SK-N-SH (cell line): ENCODE results near the gene GSE1. TPM values are rescaled to one million over a fixed set of nuclear protein-coding genes. Genes with fewer than 3 reads are reported as not detected.

Experiments used
- CTCF ChIA-PET: fragments of 300-600, 350-600 bp; formaldehyde crosslinking; extraction: SDS; loops from one replicate; lab custom pipeline; 2021; lab: Yijun Ruan, JAX
- POLR2A ChIA-PET: fragments of 350-600 bp; sonication (Branson Sonifier 250); formaldehyde crosslinking; extraction: SDS; loops from one replicate; lab custom pipeline; 2020; ENCODE audit warnings: antibody characterized with exemption, inconsistent platforms; lab: Yijun Ruan, JAX
- DNase-seq: peaks from one replicate; pipeline ENCODE4 v3.0.0; 2012
- H2AFZ ChIP-seq: fragments of 200-600 bp; sonication (generic); 2 replicates; pipeline ENCODE4 v1.8.1; 2016; ENCODE audit warnings: antibody characterized with exemption, mild to moderate bottlenecking, low read depth
- H3F3A ChIP-seq: fragments of 200-600 bp; sonication (generic); replicated peaks from 2 replicates; pipeline ENCODE3; 2016; ENCODE audit warnings: antibody characterized with exemption, mild to moderate bottlenecking; ENCODE audit not compliant: insufficient read depth
- H3K27ac ChIP-seq, 2 experiments: fragments of 200-500 bp in 1 of 2; fragments of 200-600 bp in 1 of 2; sonication (Bioruptor generic) in 1 of 2; sonication (generic), shearing (Covaris generic) in 1 of 2; 2 replicates each; pipeline versions ENCODE4 v1.5.1 to v1.6.1; 2014 to 2016; ENCODE audit warnings: low read depth in 2 of 2, inconsistent platforms in 1 of 2, low read length in 1 of 2, mild to moderate bottlenecking in 1 of 2, mixed read lengths in 1 of 2
- H3K27me3 ChIP-seq: fragments of 200-600 bp; sonication (generic), shearing (Covaris generic); 2 replicates; pipeline ENCODE4 v1.6.1; 2016; ENCODE audit warnings: mixed run types; ENCODE audit not compliant: insufficient read depth
- H3K36me3 ChIP-seq, 2 experiments: fragments of 200-500 bp in 1 of 2; fragments of 200-600 bp in 1 of 2; sonication (Bioruptor generic) in 1 of 2; sonication (generic) in 1 of 2; replicated peaks in 1 of 2; 2 replicates each; pipeline versions ENCODE3 to v1.5.1; 2014 to 2016; ENCODE audit warnings: low read length in 1 of 2, mild to moderate bottlenecking in 1 of 2; ENCODE audit not compliant: insufficient read depth in 2 of 2, control insufficient read depth in 1 of 2
- H3K4me1 ChIP-seq, 2 experiments: fragments of 200-500 bp in 1 of 2; fragments of 200-600 bp in 1 of 2; sonication (Bioruptor generic) in 1 of 2; sonication (generic), shearing (Covaris generic) in 1 of 2; 2 replicates each; pipeline versions ENCODE4 v1.5.1 to v1.6.1; 2014 to 2016; ENCODE audit warnings: low read depth in 1 of 2, low read length in 1 of 2, mixed run types in 1 of 2; ENCODE audit not compliant: insufficient read depth in 2 of 2, control insufficient read depth in 1 of 2
- H3K4me2 ChIP-seq: fragments of 200-600 bp; sonication (generic), shearing (Covaris generic); 2 replicates; pipeline ENCODE4 v1.6.1; 2017; ENCODE audit warnings: mixed run types
- H3K4me3 ChIP-seq, 2 experiments: fragments of 200-500 bp in 1 of 2; fragments of 200-600 bp in 1 of 2; sonication (Bioruptor generic) in 1 of 2; sonication (generic), shearing (Covaris generic) in 1 of 2; 2 replicates each; pipeline versions ENCODE4 v1.5.1 to v1.8.1; 2014 to 2016; ENCODE audit warnings: low read depth in 2 of 2, inconsistent platforms in 1 of 2, low read length in 1 of 2, mild to moderate bottlenecking in 1 of 2, mixed read lengths in 1 of 2, moderate library complexity in 1 of 2
- H3K79me2 ChIP-seq: fragments of 200-600 bp; sonication (generic); 2 replicates; pipeline ENCODE4 v1.8.1; 2017; ENCODE audit warnings: mild to moderate bottlenecking; ENCODE audit not compliant: insufficient read depth
- H3K9ac ChIP-seq: fragments of 200-600 bp; sonication (generic); 2 replicates; pipeline ENCODE4 v1.6.1; 2017; ENCODE audit warnings: mixed run types
- H3K9me2 ChIP-seq: fragments of 200-600 bp; sonication (generic); 2 replicates; pipeline ENCODE4 v1.6.1; 2017; ENCODE audit warnings: mixed run types
- H3K9me3 ChIP-seq: fragments of 200-600 bp; sonication (generic); 2 replicates; pipeline ENCODE4 v1.6.1; 2017; ENCODE audit warnings: mixed run types, mild to moderate bottlenecking, moderate library complexity
- H4K20me1 ChIP-seq: fragments of 200-600 bp; sonication (generic); 2 replicates; pipeline ENCODE4 v1.6.1; 2017; ENCODE audit warnings: mild to moderate bottlenecking, mixed run types; ENCODE audit not compliant: insufficient read depth
- CHD2 ChIP-seq: fragments of 150-350 bp; IDR thresholded peaks from 2 replicates; pipeline ENCODE4 v1.6.1; 2018; ENCODE audit warnings: low read length; ENCODE audit not compliant: partially characterized antibody
- ELF1 ChIP-seq: IDR thresholded peaks from 2 replicates; pipeline ENCODE4 v1.4.0; 2012
- EZH2phosphoT487 ChIP-seq: fragments of 200-600 bp; sonication (generic); IDR thresholded peaks from 2 replicates; pipeline ENCODE4 v1.6.1; 2017; ENCODE audit warnings: low read depth, mixed run types, mild to moderate bottlenecking, antibody characterized with exemption, moderate library complexity, borderline replicate concordance
- FOXM1 ChIP-seq: IDR thresholded peaks from 2 replicates; pipeline ENCODE4 v1.4.0; 2012; ENCODE audit warnings: low read depth, mild to moderate bottlenecking
- GATA2 ChIP-seq: sonication (generic); formaldehyde crosslinking; IDR thresholded peaks from 2 replicates; pipeline ENCODE4 v1.5.0; 2020; ENCODE audit warnings: mild to moderate bottlenecking, missing genetic modification reagents
- IRF3 ChIP-seq: fragments of 150-350 bp; IDR thresholded peaks from 2 replicates; pipeline ENCODE4 v1.6.1; 2016; ENCODE audit warnings: mild to moderate bottlenecking, low read depth, low read length
- JUND ChIP-seq: IDR thresholded peaks from 2 replicates; pipeline ENCODE4 v1.4.0; 2012
- MAX ChIP-seq: IDR thresholded peaks from 2 replicates; pipeline ENCODE4 v1.4.0; 2012; ENCODE audit warnings: low read depth
- POLR2AphosphoS5 ChIP-seq: IDR thresholded peaks from 2 replicates; pipeline ENCODE4 v1.6.1; 2012; ENCODE audit warnings: low read depth, low read length
- RAD21 ChIP-seq: IDR thresholded peaks from 2 replicates; pipeline ENCODE4 v1.6.1; 2012; ENCODE audit warnings: mild to moderate bottlenecking, low read length
- RCOR1 ChIP-seq: fragments of 150-350 bp; IDR thresholded peaks from 2 replicates; pipeline ENCODE4 v1.6.1; 2017; ENCODE audit warnings: antibody characterized with exemption, low read length
- REST ChIP-seq: IDR thresholded peaks from 2 replicates; pipeline ENCODE4 v1.6.1; 2012; ENCODE audit warnings: mild to moderate bottlenecking, low read depth, low read length, moderate library complexity
- RXRA ChIP-seq: IDR thresholded peaks from 2 replicates; pipeline ENCODE4 v1.4.0; 2012; ENCODE audit warnings: low read depth, mild to moderate bottlenecking, borderline replicate concordance
- SIN3A ChIP-seq: IDR thresholded peaks from 2 replicates; pipeline ENCODE4 v1.6.1; 2012; ENCODE audit warnings: low read depth, mild to moderate bottlenecking, low read length, moderate library complexity, borderline replicate concordance
- TCF12 ChIP-seq: IDR thresholded peaks from 2 replicates; pipeline ENCODE4 v1.4.0; 2012
- TEAD4 ChIP-seq: IDR thresholded peaks from 2 replicates; pipeline ENCODE4 v1.4.0; 2012; ENCODE audit warnings: mild to moderate bottlenecking, borderline replicate concordance; ENCODE audit not compliant: insufficient read depth
- USF1 ChIP-seq: IDR thresholded peaks from 2 replicates; pipeline ENCODE4 v1.4.0; 2012; ENCODE audit warnings: low read depth, borderline replicate concordance
- YY1 ChIP-seq: IDR thresholded peaks from 2 replicates; pipeline ENCODE4 v1.4.0; 2012; ENCODE audit warnings: low read depth, mild to moderate bottlenecking
- ZBTB33 ChIP-seq: IDR thresholded peaks from 2 replicates; pipeline ENCODE4 v1.4.0; 2012; ENCODE audit warnings: low read depth, borderline replicate concordance
- WGBS: methylation state at CpG from one replicate; pipeline ENCODE4 v1.1.6; 2017; ENCODE audit warnings: low lambda C conversion rate; 5-methylcytosine and 5-hydroxymethylcytosine counted together
- polyA plus RNA-seq, 3 experiments: library from polyadenylated mRNA; depleted of rRNA; stranded (reverse); fragments of >200 nt; gene quantifications; 2 replicates each; pipeline ENCODE4 v1.2.3, GENCODE V29; 2012

The GSE1 gene
- polyA plus RNA-seq, 1 of the 3 experiments (the other 2 are of a cell fraction): 26.5 TPM

- H3K4me1 ChIP-seq: peaks cover 9 to 42% of the 10 kb centered on the region in 2 experiments; a peak in 2 of 4 replicates
- peaks cover 46 to 56% of the 10 kb centered on the region in 2 experiments for H3K36me3 ChIP-seq
- H2AFZ ChIP-seq: no peak overlapping the region
- 91% methylated on average over 8 of the region's 8 CpGs for WGBS
- H3K4me3 ChIP-seq: no peak overlapping the region
- CTCF ChIA-PET: interaction anchor here (0.6 to 13.2 kb wide), 7 partner anchors 11 to 1572 kb away, joined by 3 to 138 read pairs (median 4); partner anchors contain the start of gene GINS2
- H3K9ac ChIP-seq: no peak overlapping the region
- H3K79me2 ChIP-seq: peaks cover 3% of the 10 kb centered on the region; the same call in 1 of the 2 replicates
- POLR2A ChIA-PET: no interaction called here
- no peak overlapping the region for H3K27ac ChIP-seq
- no peaks in the 10 kb centered on the region for H3K27me3 ChIP-seq
- no peaks in the 10 kb centered on the region for H3K9me3 ChIP-seq
- no peak overlapping the region for H3K4me2 ChIP-seq
- no peaks in the 10 kb centered on the region for H4K20me1 ChIP-seq
- H3K9me2 ChIP-seq: no peaks in the 10 kb centered on the region
- peaks cover 8% of the 10 kb centered on the region for H3F3A ChIP-seq
- DNase-seq: no peak
- TF ChIP-seq ELF1 (no peak), GATA2 (CRISPR knock-in tag) (no peak), TCF12 (no peak), FOXM1 (no peak), CHD2 (no peak), MAX (no peak), YY1 (no peak), POLR2AphosphoS5 (no peak), EZH2phosphoT487 (no peak), ZBTB33 (no peak), RCOR1 (no peak), JUND (no peak)
Measured at GRCh38 chr16:85678016-85678415, 64.9 kb downstream of the GSE1 start.

GRCh38 chr16:85678821-85679220 lies 65.7 kb downstream of the GSE1 start:
- Histone ChIP-seq H3K4me3 (no peak overlapping the region), H3F3A (peaks cover 8% of the 10 kb centered on the region), H3K4me1 (peaks cover 8 to 41% of the 10 kb centered on the region in 2 experiments; a peak in 2 of 4 replicates), H3K9me3 (no peaks in the 10 kb centered on the region), H2AFZ (no peak overlapping the region), H4K20me1 (no peaks in the 10 kb centered on the region), H3K27me3 (no peaks in the 10 kb centered on the region), H3K9me2 (no peaks in the 10 kb centered on the region), H3K79me2 (peaks cover 3% of the 10 kb centered on the region; the same call in 1 of the 2 replicates), H3K9ac (no peak overlapping the region), H3K4me2 (no peak overlapping the region), H3K36me3 (peaks cover 38 to 49% of the 10 kb centered on the region in 2 experiments), H3K27ac (no peak overlapping the region)
- no peak for DNase-seq
- CTCF ChIA-PET: interaction anchor here (1.5 to 13.2 kb wide), 3 partner anchors 11 to 39 kb away, joined by 7 to 138 read pairs (median 61); partner anchors contain the start of gene GINS2
- 88% methylated on average over 4 of the region's 5 CpGs for WGBS
- POLR2A ChIA-PET: no interaction called here
- no peak for TF ChIP-seq TEAD4
- no peak for TF ChIP-seq RAD21
- no peak for TF ChIP-seq RCOR1
- TF ChIP-seq IRF3: no peak
- TF ChIP-seq REST: no peak
- no peak for TF ChIP-seq ZBTB33
- no peak for TF ChIP-seq USF1
- no peak for TF ChIP-seq SIN3A
- TF ChIP-seq RXRA: no peak
